Retinal pigment epithelial cell (primary cell): ENCODE data around the gene IGSF8.

Experiments
- DNase-seq: peaks from one replicate; pipeline ENCODE4 v3.0.0-alpha.2; 2010; ENCODE audit warnings: low read depth
- H3K4me3 ChIP-seq: 2 replicates; pipeline ENCODE4 v1.5.1; 2011; ENCODE audit warnings: mild to moderate bottlenecking, low read length, control low read depth, moderate library complexity
- TF ChIP-seq, protein P1 (sequence below): conservative IDR thresholded peaks from 2 replicates; pipeline ENCODE4 v1.5.1; 2011; ENCODE audit warnings: low read depth, low read length, control low read depth, inconsistent platforms

The IGSF8 gene

DNA sequence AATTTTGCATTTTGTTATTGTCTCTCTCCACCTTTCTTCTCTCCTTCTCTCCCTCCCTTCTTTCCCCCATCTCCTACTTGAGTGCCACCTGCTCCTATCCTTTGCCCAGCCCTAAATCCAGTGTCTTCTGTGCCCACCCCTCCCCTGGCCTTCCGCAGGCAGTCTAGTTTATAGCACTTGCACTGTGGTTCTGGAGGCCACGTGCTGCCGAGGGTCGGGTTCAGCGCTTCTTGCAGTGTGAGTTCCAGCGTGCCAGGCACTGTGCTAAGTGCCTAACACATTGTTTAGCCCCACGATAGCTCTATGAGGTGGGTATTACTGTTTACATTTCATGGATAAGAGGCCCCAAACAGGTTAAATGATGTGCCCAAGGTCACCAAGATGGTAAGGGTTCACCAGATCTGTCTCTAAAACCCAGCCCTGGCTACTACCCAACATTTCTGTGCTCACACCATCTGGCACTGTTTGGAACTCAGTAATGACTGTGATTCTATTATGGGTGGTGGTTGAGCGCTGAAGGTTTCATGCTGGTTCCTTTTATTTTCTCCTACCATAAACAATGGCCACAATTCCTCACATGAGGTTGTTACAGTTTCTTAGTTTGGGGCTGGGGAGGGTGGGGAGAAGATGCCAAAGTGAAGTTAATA is 38.9 kb upstream of the IGSF8 start:
- no peak overlapping the region for H3K4me3 ChIP-seq
- DNase-seq, result no peak
- TF ChIP-seq, protein P1, sequence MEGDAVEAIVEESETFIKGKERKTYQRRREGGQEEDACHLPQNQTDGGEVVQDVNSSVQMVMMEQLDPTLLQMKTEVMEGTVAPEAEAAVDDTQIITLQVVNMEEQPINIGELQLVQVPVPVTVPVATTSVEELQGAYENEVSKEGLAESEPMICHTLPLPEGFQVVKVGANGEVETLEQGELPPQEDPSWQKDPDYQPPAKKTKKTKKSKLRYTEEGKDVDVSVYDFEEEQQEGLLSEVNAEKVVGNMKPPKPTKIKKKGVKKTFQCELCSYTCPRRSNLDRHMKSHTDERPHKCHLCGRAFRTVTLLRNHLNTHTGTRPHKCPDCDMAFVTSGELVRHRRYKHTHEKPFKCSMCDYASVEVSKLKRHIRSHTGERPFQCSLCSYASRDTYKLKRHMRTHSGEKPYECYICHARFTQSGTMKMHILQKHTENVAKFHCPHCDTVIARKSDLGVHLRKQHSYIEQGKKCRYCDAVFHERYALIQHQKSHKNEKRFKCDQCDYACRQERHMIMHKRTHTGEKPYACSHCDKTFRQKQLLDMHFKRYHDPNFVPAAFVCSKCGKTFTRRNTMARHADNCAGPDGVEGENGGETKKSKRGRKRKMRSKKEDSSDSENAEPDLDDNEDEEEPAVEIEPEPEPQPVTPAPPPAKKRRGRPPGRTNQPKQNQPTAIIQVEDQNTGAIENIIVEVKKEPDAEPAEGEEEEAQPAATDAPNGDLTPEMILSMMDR, result no peak

DNA sequence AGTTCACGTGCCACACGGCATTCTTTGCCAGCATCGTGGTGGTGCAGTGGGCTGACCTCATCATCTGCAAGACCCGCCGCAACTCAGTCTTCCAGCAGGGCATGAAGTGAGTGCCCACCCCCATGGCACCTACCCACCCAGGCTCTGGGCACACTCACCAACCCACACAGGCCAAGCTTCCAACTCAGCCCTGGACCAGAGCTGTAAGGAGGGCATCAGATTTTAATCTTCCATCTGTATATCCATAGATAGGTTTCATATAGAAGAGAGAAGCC is 38.4 kb upstream of the IGSF8 start:
- TF ChIP-seq, protein P1, result no peak
- DNase-seq, result no peak
- H3K4me3 ChIP-seq, result no peak overlapping the region

DNA sequence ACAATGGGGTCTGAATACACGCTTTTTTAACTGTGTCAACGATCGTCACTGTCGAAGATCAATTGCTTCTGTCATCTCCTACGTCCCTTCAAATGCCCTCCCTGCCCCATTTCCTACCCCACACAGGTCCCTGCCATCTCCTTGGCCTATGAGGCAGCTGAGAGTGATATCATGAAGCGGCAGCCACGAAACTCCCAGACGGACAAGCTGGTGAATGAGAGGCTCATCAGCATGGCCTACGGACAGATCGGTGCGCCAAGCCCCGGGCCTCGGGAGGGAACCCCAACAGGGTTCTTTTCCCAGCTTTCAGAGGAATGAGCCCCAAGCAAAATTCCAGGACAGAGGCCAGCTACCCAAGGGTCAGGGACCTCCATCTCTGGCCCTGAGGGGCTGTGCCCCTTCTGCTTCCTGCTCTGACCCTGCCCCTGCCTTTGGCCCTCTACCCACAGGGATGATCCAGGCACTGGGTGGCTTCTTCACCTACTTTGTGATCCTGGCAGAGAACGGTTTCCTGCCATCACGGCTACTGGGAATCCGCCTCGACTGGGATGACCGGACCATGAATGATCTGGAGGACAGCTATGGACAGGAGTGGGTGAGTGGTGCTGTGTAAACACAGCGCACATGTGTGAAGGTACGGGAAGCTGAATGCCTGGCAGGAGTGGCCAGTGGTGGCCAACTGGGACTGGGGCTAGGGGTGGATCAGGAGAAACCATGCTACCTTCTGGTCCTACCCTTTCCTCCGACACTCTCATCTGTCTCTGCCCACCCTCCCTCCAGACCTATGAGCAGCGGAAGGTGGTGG is 37.9 kb upstream of the IGSF8 start:
- TF ChIP-seq, protein P1, result no peak
- H3K4me3 ChIP-seq, result no peak overlapping the region

GRCh38 chr1:160134791-160135572 is 36.6 kb upstream of the IGSF8 start:
- DNase-seq, result no peak
- no peak overlapping the region for H3K4me3 ChIP-seq
- TF ChIP-seq, protein P1, result no peak

More for the DNA sequence above, 37.9 kb upstream of the IGSF8 start:
- no peak for DNase-seq

DNA sequence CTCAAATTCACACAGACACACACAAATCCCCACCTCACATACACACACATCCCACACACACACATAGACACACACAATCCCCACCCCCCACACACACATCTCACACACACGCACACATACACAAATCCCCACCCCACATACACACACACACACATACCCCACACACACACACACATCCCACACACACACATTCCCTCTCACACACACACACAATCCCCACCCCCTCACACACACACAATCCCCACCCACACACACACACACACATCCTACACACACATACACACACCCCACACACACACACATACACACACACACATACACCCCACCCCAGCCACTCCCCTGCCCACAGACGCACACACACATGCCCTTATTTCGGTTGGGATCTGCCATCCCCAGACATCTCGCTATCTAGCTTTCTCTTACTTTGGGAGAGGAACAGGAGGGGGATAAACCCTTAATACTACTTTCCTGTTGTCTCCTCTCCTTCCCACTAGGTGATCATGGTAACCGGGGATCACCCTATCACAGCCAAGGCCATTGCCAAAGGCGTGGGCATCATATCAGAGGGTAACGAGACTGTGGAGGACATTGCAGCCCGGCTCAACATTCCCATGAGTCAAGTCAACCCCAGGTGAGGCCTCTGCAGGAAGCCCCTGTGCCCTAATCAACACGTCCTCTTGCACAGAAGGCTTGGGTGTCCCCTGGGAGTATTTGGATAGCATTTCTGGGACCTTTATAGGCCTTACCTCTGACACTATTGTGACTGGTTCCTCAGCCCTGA is 35.8 kb upstream of the IGSF8 start:
- TF ChIP-seq, protein P1, result no peak
- DNase-seq, result no peak
- H3K4me3 ChIP-seq, result no peak overlapping the region

DNA sequence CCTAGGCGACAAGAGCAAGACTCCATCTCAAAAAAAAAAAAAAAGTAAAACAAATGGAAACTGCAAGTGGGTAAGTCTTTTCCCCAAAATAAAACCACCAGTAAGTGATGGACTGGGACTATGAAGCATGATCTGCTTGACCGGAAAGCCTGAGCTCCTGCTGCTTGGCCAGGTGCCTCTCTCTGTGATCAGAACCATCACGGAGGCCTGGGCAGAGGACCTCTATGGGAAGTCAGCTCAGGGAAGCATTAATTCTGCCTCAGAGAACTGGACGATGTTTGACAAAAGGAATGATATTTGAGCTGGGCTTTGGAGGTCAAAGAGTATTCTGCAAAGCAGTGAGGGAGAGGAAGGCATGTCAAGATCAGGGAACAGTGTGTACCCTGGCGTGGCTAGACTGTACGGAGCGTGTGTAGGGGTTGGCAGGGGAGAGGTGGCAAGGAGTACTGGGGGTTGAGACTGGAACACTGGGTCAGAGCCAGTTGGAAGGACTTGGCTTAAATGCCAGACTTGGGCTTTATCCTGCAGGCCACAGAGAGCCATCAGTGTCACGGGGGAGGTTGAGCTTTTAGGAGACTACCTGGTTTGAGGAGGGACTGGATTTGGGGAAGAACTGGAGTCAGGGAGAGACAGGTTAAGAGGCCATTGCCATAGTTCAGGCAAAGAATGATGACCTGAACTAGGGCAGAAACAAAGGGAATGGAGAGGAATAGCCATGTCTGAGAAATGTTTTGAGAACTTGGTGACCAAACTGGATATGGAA is 33.6 kb upstream of the IGSF8 start:
- TF ChIP-seq, protein P1, result no peak
- no peak overlapping the region for H3K4me3 ChIP-seq
- DNase-seq, result no peak
